Measurements from ENCODE around the gene BHLHE40. TPM values are rescaled to one million over a fixed set of nuclear protein-coding genes. Genes with fewer than 3 reads are reported as not detected.

BHLHE40 gene
- polyA plus RNA-seq, 3 donors = 20.2 to 167 (median 23.4) TPM

GRCh38 chr3:4980229-4981203 lies 1.3 kb downstream of the BHLHE40 start:
- DNase-seq = peak; percentile 90 to 92 (median 91)
- Histone ChIP-seq H2AFZ (ENCODE audit: insufficient read depth, low read depth, low read length, poor library complexity, severe bottlenecking) (no peak overlapping the region), H3K27me3 (ENCODE audit: control insufficient read depth in 2 of 2, insufficient read depth in 2 of 2, low read length in 2 of 2) (no peaks in the 10 kb centered on the region), H3K79me2 (ENCODE audit: insufficient read depth, low read length) (peaks cover 43% of the 10 kb centered on the region), H3K36me3 (replicated peaks in 1 of 2; ENCODE audit: control insufficient read depth in 1 of 2, insufficient read depth in 2 of 2, low read length in 2 of 2) (peaks cover 9 to 16% of the 10 kb centered on the region in 2 donors), H3K4me2 (replicated peaks; ENCODE audit: extremely low read depth, low read length, poor library complexity, severe bottlenecking) (peak overlapping the region; percentile 88), H3K27ac (ENCODE audit: low read depth in 1 of 2, low read length in 2 of 2) (peak overlapping the region; percentile 100), H3K4me3 (replicated peaks in 1 of 3; ENCODE audit: low read depth in 2 of 3, low read length in 3 of 3) (peak overlapping the region; percentile 83 to 99 (median 95)), H3K9me3 (replicated peaks in 1 of 2; ENCODE audit: control insufficient read depth in 1 of 2, insufficient read depth in 1 of 2, low read length in 2 of 2) (no peaks in the 10 kb centered on the region), H3K4me1 (ENCODE audit: control insufficient read depth in 1 of 2, insufficient read depth in 2 of 2, low read length in 2 of 2) (peaks cover 73 to 76% of the 10 kb centered on the region in 2 donors), H4K20me1 (ENCODE audit: insufficient read depth, low read length) (peaks cover 52% of the 10 kb centered on the region), H3K9ac (ENCODE audit: insufficient read depth, low read length, poor library complexity, severe bottlenecking) (peak overlapping the region; percentile 98)
- Mint-ChIP-seq H3K4me3 (peak overlapping the region; percentile 99 to 100), H3K36me3 (peaks cover 38 to 43% of the 10 kb centered on the region in 2 donors), H3K27ac (peak overlapping the region; percentile 94 to 100 (median 100)), H3K27me3 (ENCODE audit: low read depth in 3 of 3) (peaks cover 0 to 5% (median 2%) of the 10 kb centered on the region in 3 donors), H3K9me3 (peaks cover 0 to 6% (median 0%) of the 10 kb centered on the region in 7 donors), H3K4me1 (peaks cover 62% of the 10 kb centered on the region)
- intact Hi-C loops (cut with micrococcal nuclease) = loop anchor here (2.0 to 10.0 kb wide), 5 partner anchors 32 to 486 kb away; partner anchors contain the start of genes ARL8B (in 1 of the 2) and ITPR1 (in 1 of the 2)
- WGBS (ENCODE audit: insufficient coverage) = 16% methylated on average over 24 of the region's 32 CpGs
- peak; percentile 98 for TF ChIP-seq CTCF (IDR thresholded peaks at IDR 0.05)

GRCh38 chr3:4981294-4981664 lies 2.0 kb downstream of the BHLHE40 start:
- H3K4me3 Mint-ChIP-seq = peak overlapping the region; percentile 88 to 100
- no peak for TF ChIP-seq CTCF (IDR thresholded peaks at IDR 0.05)
- 88% methylated on average over 1 of the region's 3 CpGs for WGBS (ENCODE audit: insufficient coverage)
- H4K20me1 ChIP-seq (ENCODE audit: insufficient read depth, low read length) = peaks cover 52% of the 10 kb centered on the region
- peak overlapping the region; percentile 88 for H3K4me2 ChIP-seq (replicated peaks; ENCODE audit: extremely low read depth, low read length, poor library complexity, severe bottlenecking)
- H3K9me3 ChIP-seq (replicated peaks in 1 of 2; ENCODE audit: control insufficient read depth in 1 of 2, insufficient read depth in 1 of 2, low read length in 2 of 2) = no peaks in the 10 kb centered on the region
- H2AFZ ChIP-seq (ENCODE audit: insufficient read depth, low read depth, low read length, poor library complexity, severe bottlenecking) = no peak overlapping the region
- peaks cover 0 to 5% (median 2%) of the 10 kb centered on the region in 3 donors for H3K27me3 Mint-ChIP-seq (ENCODE audit: low read depth in 3 of 3)
- H3K4me3 ChIP-seq (replicated peaks in 1 of 3; ENCODE audit: low read depth in 2 of 3, low read length in 3 of 3) = peak overlapping the region; percentile 10 to 95 (median 83)
- peaks cover 41 to 48% of the 10 kb centered on the region in 2 donors for H3K36me3 Mint-ChIP-seq
- H3K27ac Mint-ChIP-seq = peak overlapping the region; percentile 80 to 100 (median 93)
- peak overlapping the region; percentile 10 for H3K9ac ChIP-seq (ENCODE audit: insufficient read depth, low read length, poor library complexity, severe bottlenecking)
- H3K4me1 ChIP-seq (ENCODE audit: control insufficient read depth in 1 of 2, insufficient read depth in 2 of 2, low read length in 2 of 2) = peaks cover 74 to 79% of the 10 kb centered on the region in 2 donors
- no peak for DNase-seq
- intact Hi-C loops (cut with micrococcal nuclease) = loop anchor here (2.0 to 10.0 kb wide), 5 partner anchors 32 to 486 kb away; partner anchors contain the start of genes ARL8B (in 1 of the 2) and ITPR1 (in 1 of the 2)
- peaks cover 0 to 6% (median 0%) of the 10 kb centered on the region in 7 donors for H3K9me3 Mint-ChIP-seq
- peaks cover 43% of the 10 kb centered on the region for H3K79me2 ChIP-seq (ENCODE audit: insufficient read depth, low read length)
- H3K27ac ChIP-seq (ENCODE audit: low read depth in 1 of 2, low read length in 2 of 2) = peak overlapping the region in 1 of 2 donors; percentile 60
- peaks cover 63% of the 10 kb centered on the region for H3K4me1 Mint-ChIP-seq
- peaks cover 9 to 16% of the 10 kb centered on the region in 2 donors for H3K36me3 ChIP-seq (replicated peaks in 1 of 2; ENCODE audit: control insufficient read depth in 1 of 2, insufficient read depth in 2 of 2, low read length in 2 of 2)
- H3K27me3 ChIP-seq (ENCODE audit: control insufficient read depth in 2 of 2, insufficient read depth in 2 of 2, low read length in 2 of 2) = no peaks in the 10 kb centered on the region
